Fibroblast of lung (primary cell): ENCODE data around the gene FITM2.

Experiments used
- CTCF ChIP-seq, 2 donors: IDR thresholded peaks in 1 of 2; conservative IDR thresholded peaks in 1 of 2; 1 replicate in 1 of 2; 2 replicates in 1 of 2; pipeline ENCODE4 v1.5.1; 2011 to 2012; ENCODE audit warnings: low read length in 2 of 2, control low read depth in 1 of 2, inconsistent platforms in 1 of 2, low read depth in 1 of 2, mild to moderate bottlenecking in 1 of 2
- EZH2 ChIP-seq: IDR thresholded peaks from 2 replicates; pipeline ENCODE4 v1.5.1; 2012; ENCODE audit warnings: low read length, control low read depth, mild to moderate bottlenecking; ENCODE audit errors: missing control alignments

GRCh38 chr20:44284032-44284431 is 27.0 kb downstream of the FITM2 start:
- TF ChIP-seq CTCF (conservative IDR thresholded peaks at IDR 0.05 in 1 of 2, IDR thresholded peaks at IDR 0.05 in 1 of 2; ENCODE audit: low read depth in 1 of 2, low read length in 2 of 2) (no peak), EZH2 (no peak)
